DOHH2 (cell line): ENCODE results near the gene GALR3.

Experiments
- CTCF ChIP-seq: fragments of 200-600 bp; sonication (generic); IDR thresholded peaks from one replicate; pipeline ENCODE4 v1.5.1; 2014; ENCODE audit warnings: antibody characterized with exemption, mild to moderate bottlenecking, low read depth, low read length; ENCODE audit not compliant: poor library complexity, severe bottlenecking
- EZH2phosphoT487 ChIP-seq: fragments of 200-600 bp; sonication (generic); IDR thresholded peaks from 2 replicates; pipeline ENCODE4 v1.6.1; 2017; ENCODE audit warnings: borderline replicate concordance, mild to moderate bottlenecking, antibody characterized with exemption, low read length, moderate library complexity, mixed read lengths

GRCh38 chr22:37803195-37803638 lies 20.0 kb upstream of the GALR3 start:
- TF ChIP-seq CTCF = no peak
- no peak; the same call in 1 of the 2 replicates for TF ChIP-seq EZH2phosphoT487
